ENCODE measurements around the gene TAF13.

Gene TAF13

GRCh38 chr1:109104364-109105151 lies 28.8 kb upstream of the TAF13 start:
- peaks cover 7% of the 10 kb centered on the region for H3K4me1 Mint-ChIP-seq (ENCODE audit: low read depth)
- H3K9me3 Mint-ChIP-seq (ENCODE audit: low read depth): no peaks in the 10 kb centered on the region
- no peak overlapping the region for H3K27ac Mint-ChIP-seq
- peaks cover 2% of the 10 kb centered on the region for H3K36me3 Mint-ChIP-seq
- H3K4me3 Mint-ChIP-seq: no peak overlapping the region
- no peaks in the 10 kb centered on the region for H3K27me3 Mint-ChIP-seq

GRCh38 chr1:109099938-109100773 lies 24.4 kb upstream of the TAF13 start:
- Mint-ChIP-seq H3K27ac (peak overlapping the region; percentile 95), H3K27me3 (no peaks in the 10 kb centered on the region), H3K4me3 (peak overlapping the region; percentile 95), H3K4me1 (ENCODE audit: low read depth) (peaks cover 13% of the 10 kb centered on the region), H3K36me3 (peaks cover 2% of the 10 kb centered on the region), H3K9me3 (ENCODE audit: low read depth) (no peaks in the 10 kb centered on the region)

- no peaks in the 10 kb centered on the region for H3K27me3 Mint-ChIP-seq
- no peak overlapping the region for H3K4me3 Mint-ChIP-seq
- H3K9me3 Mint-ChIP-seq (ENCODE audit: low read depth): no peaks in the 10 kb centered on the region
- H3K4me1 Mint-ChIP-seq (ENCODE audit: low read depth): peaks cover 37% of the 10 kb centered on the region
- no peaks in the 10 kb centered on the region for H3K36me3 Mint-ChIP-seq
- H3K27ac Mint-ChIP-seq: peak overlapping the region; percentile 46
Measured at GRCh38 chr1:109096120-109096519, 20.3 kb upstream of the TAF13 start.

GRCh38 chr1:109095631-109096030 lies 19.8 kb upstream of the TAF13 start:
- H3K27me3 Mint-ChIP-seq: no peaks in the 10 kb centered on the region
- H3K9me3 Mint-ChIP-seq (ENCODE audit: low read depth): no peaks in the 10 kb centered on the region
- H3K4me1 Mint-ChIP-seq (ENCODE audit: low read depth): peaks cover 39% of the 10 kb centered on the region
- H3K4me3 Mint-ChIP-seq: no peak overlapping the region
- H3K27ac Mint-ChIP-seq: peak overlapping the region; percentile 46
- H3K36me3 Mint-ChIP-seq: no peaks in the 10 kb centered on the region

- H3K4me1 Mint-ChIP-seq (ENCODE audit: low read depth): peaks cover 43% of the 10 kb centered on the region
- H3K36me3 Mint-ChIP-seq: no peaks in the 10 kb centered on the region
- no peaks in the 10 kb centered on the region for H3K27me3 Mint-ChIP-seq
- H3K9me3 Mint-ChIP-seq (ENCODE audit: low read depth): no peaks in the 10 kb centered on the region
- H3K27ac Mint-ChIP-seq: peak overlapping the region; percentile 66
- H3K4me3 Mint-ChIP-seq: no peak overlapping the region
Measured at GRCh38 chr1:109094871-109095270, 19.1 kb upstream of the TAF13 start.

GRCh38 chr1:109094377-109094803 lies 18.6 kb upstream of the TAF13 start:
- no peaks in the 10 kb centered on the region for H3K27me3 Mint-ChIP-seq
- H3K4me1 Mint-ChIP-seq (ENCODE audit: low read depth): peaks cover 45% of the 10 kb centered on the region
- H3K27ac Mint-ChIP-seq: peak overlapping the region; percentile 66
- no peaks in the 10 kb centered on the region for H3K36me3 Mint-ChIP-seq
- H3K9me3 Mint-ChIP-seq (ENCODE audit: low read depth): no peaks in the 10 kb centered on the region
- H3K4me3 Mint-ChIP-seq: peak overlapping the region; percentile 7

- no peaks in the 10 kb centered on the region for H3K9me3 Mint-ChIP-seq (ENCODE audit: low read depth)
- H3K27ac Mint-ChIP-seq: peak overlapping the region; percentile 84
- H3K4me1 Mint-ChIP-seq (ENCODE audit: low read depth): peaks cover 43% of the 10 kb centered on the region
- no peaks in the 10 kb centered on the region for H3K36me3 Mint-ChIP-seq
- peak overlapping the region; percentile 92 for H3K4me3 Mint-ChIP-seq
- H3K27me3 Mint-ChIP-seq: no peaks in the 10 kb centered on the region
Measured at GRCh38 chr1:109091839-109092193, 16.0 kb upstream of the TAF13 start.

GRCh38 chr1:109091078-109091838 lies 15.5 kb upstream of the TAF13 start:
- H3K9me3 Mint-ChIP-seq (ENCODE audit: low read depth): no peaks in the 10 kb centered on the region
- H3K27me3 Mint-ChIP-seq: no peaks in the 10 kb centered on the region
- peaks cover 43% of the 10 kb centered on the region for H3K4me1 Mint-ChIP-seq (ENCODE audit: low read depth)
- H3K4me3 Mint-ChIP-seq: peak overlapping the region; percentile 92
- no peaks in the 10 kb centered on the region for H3K36me3 Mint-ChIP-seq
- H3K27ac Mint-ChIP-seq: peak overlapping the region; percentile 84

- H3K4me3 Mint-ChIP-seq: peak within 1 kb of the TSS; percentile 92
- peak within 1 kb of the TSS; percentile 84 for H3K27ac Mint-ChIP-seq
- no peaks in the 10 kb centered on the region for H3K36me3 Mint-ChIP-seq
- H3K9me3 Mint-ChIP-seq (ENCODE audit: low read depth): no peaks in the 10 kb centered on the region
- no peaks in the 10 kb centered on the region for H3K27me3 Mint-ChIP-seq
- peaks cover 40% of the 10 kb centered on the region for H3K4me1 Mint-ChIP-seq (ENCODE audit: low read depth)
Measured at GRCh38 chr1:109090196-109091077, 14.6 kb upstream of the TAF13 start, which contains the start of gene TMEM167B. Gene TMEM167B, plus strand, starts transcription at chr1:109090764. Its CDS starts 109 bp downstream, at chr1:109090873.

- Mint-ChIP-seq H3K27me3 (no peaks in the 10 kb centered on the region), H3K4me1 (ENCODE audit: low read depth) (peaks cover 32% of the 10 kb centered on the region), H3K36me3 (no peaks in the 10 kb centered on the region), H3K4me3 (peak overlapping the region; percentile 92), H3K27ac (peak overlapping the region; percentile 46), H3K9me3 (ENCODE audit: low read depth) (no peaks in the 10 kb centered on the region)
Measured at GRCh38 chr1:109089242-109090015, 13.6 kb upstream of the TAF13 start.

- Mint-ChIP-seq H3K4me3 (no peak overlapping the region), H3K9me3 (ENCODE audit: low read depth) (no peaks in the 10 kb centered on the region), H3K27me3 (no peaks in the 10 kb centered on the region), H3K36me3 (no peaks in the 10 kb centered on the region), H3K27ac (no peak overlapping the region), H3K4me1 (ENCODE audit: low read depth) (peaks cover 4% of the 10 kb centered on the region)
Measured at GRCh38 chr1:109084563-109085517, 9.0 kb upstream of the TAF13 start.

- Mint-ChIP-seq H3K4me3 (no peak overlapping the region), H3K9me3 (ENCODE audit: low read depth) (no peaks in the 10 kb centered on the region), H3K4me1 (ENCODE audit: low read depth) (no peaks in the 10 kb centered on the region), H3K27ac (no peak overlapping the region), H3K36me3 (no peaks in the 10 kb centered on the region), H3K27me3 (no peaks in the 10 kb centered on the region)
Measured at GRCh38 chr1:109083923-109084322, 8.1 kb upstream of the TAF13 start.

GRCh38 chr1:109083501-109083900 lies 7.7 kb upstream of the TAF13 start:
- no peak overlapping the region for H3K27ac Mint-ChIP-seq
- H3K9me3 Mint-ChIP-seq (ENCODE audit: low read depth): no peaks in the 10 kb centered on the region
- no peaks in the 10 kb centered on the region for H3K27me3 Mint-ChIP-seq
- no peaks in the 10 kb centered on the region for H3K36me3 Mint-ChIP-seq
- no peaks in the 10 kb centered on the region for H3K4me1 Mint-ChIP-seq (ENCODE audit: low read depth)
- no peak overlapping the region for H3K4me3 Mint-ChIP-seq

Measured in activated naive CD8-positive, alpha-beta T cell (primary cell).